ENCODE measurements around the gene TSC2.

DNA sequence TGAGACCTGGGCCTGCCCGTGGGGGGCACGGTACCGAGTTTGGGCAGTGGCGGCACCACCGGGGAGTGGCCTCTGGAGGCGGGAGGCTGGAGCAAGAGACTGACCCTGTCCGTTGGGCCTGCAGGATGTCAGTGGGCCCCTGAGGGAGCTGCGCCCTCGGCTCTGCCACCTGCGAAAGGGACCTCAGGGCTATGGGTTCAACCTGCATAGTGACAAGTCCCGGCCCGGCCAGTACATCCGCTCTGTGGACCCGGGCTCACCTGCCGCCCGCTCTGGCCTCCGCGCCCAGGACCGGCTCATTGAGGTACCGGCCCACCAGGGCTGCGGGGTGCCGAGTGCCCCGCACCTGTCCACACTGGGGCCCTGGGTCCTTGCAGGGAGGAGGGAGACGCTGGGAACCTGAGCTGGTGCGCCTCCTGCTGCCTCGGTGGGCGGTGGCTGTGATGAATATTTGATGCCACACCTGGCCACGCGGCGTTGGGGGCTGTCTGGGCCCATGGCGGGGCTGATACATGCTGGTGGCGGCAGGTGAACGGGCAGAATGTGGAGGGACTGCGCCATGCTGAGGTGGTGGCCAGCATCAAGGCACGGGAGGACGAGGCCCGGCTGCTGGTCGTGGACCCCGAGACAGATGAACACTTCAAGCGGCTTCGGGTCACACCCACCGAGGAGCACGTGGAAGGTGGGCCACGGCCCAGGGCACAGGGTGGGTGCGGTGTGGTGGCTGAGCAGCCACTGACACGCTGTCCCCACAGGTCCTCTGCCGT is 11.4 kb upstream of the TSC2 start:
- TF ChIP-seq, protein P1, sequence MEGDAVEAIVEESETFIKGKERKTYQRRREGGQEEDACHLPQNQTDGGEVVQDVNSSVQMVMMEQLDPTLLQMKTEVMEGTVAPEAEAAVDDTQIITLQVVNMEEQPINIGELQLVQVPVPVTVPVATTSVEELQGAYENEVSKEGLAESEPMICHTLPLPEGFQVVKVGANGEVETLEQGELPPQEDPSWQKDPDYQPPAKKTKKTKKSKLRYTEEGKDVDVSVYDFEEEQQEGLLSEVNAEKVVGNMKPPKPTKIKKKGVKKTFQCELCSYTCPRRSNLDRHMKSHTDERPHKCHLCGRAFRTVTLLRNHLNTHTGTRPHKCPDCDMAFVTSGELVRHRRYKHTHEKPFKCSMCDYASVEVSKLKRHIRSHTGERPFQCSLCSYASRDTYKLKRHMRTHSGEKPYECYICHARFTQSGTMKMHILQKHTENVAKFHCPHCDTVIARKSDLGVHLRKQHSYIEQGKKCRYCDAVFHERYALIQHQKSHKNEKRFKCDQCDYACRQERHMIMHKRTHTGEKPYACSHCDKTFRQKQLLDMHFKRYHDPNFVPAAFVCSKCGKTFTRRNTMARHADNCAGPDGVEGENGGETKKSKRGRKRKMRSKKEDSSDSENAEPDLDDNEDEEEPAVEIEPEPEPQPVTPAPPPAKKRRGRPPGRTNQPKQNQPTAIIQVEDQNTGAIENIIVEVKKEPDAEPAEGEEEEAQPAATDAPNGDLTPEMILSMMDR (IDR thresholded peaks at IDR 0.05; ENCODE audit: low read depth, low read length), result no peak
- no peak for TF ChIP-seq EZH2phosphoT487 (IDR thresholded peaks at IDR 0.05; ENCODE audit: low read depth)

All from OCI-LY3 (cell line).